HG03520 (cell line): ENCODE results near the gene TEKT5.
"Not testable (repeated sequence)": the region's sequence is repeated elsewhere in the genome, so short reads cannot be mapped to it uniquely, and the experiment has no call there.

Source experiments
- ATAC-seq: cut with Tn5 transposase; IDR thresholded peaks from one replicate; pipeline ENCODE4 v1.9.1; 2021; ENCODE audit warnings: mild to moderate bottlenecking, moderate library complexity; ENCODE audit not compliant: unreplicated experiment

Gene TEKT5

GRCh38 chr16:10694830-10695229 lies at the start of gene TEKT5:
Gene TEKT5 (minus strand): TSS chr16:10694930. CDS start chr16:10694873, 57 bp downstream.
- ATAC-seq, result no peak

GRCh38 chr16:10743610-10744369 lies 49.1 kb upstream of the TEKT5 start, which contains the start of gene NUBP1:
Gene NUBP1 (plus strand): TSS chr16:10743842. CDS start chr16:10743864, 22 bp downstream.
- ATAC-seq, result peak; percentile 78

GRCh38 chr16:10743227-10743609 lies 48.5 kb upstream of the TEKT5 start:
- no peak for ATAC-seq

DNA sequence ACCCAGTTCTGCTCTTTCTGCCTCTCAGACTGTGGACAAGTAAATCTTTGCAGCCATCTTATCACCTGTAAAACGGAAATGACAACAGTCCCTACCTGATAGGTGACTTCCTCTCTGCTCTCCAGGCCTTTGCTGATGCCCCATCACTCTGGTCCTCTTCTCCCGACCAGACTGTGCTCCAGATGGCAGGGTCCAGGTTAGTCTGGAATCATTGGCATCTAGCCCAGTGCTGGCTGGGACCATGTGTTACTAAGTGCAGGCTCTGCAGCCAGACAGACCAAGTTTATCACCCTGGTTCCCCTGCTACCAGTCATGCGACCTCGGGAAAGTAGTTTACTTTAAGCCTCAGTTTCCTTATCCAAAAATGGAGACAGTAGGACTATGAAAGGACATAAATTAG lies 47.1 kb upstream of the TEKT5 start:
- ATAC-seq, result no peak

GRCh38 chr16:10741249-10741648 lies 46.5 kb upstream of the TEKT5 start:
- ATAC-seq, result not testable (repeated sequence)

DNA sequence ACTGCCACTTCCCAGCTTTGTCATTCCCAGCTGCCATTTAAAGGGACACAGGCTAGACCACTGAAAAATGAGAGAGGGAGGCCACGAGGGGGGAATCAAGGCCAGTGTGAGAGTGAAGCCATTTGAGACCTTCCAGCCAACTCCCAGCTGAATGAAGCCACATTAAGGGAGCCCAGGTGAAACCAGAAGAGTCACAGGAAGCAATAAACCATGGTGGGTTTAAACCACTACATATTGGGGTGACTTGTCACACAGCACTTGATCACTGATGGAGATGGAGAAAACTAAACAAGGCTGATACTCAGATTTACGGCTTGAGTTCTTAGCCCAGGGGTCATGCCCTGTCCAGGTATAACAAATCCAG lies 46.1 kb upstream of the TEKT5 start:
- no peak for ATAC-seq

DNA sequence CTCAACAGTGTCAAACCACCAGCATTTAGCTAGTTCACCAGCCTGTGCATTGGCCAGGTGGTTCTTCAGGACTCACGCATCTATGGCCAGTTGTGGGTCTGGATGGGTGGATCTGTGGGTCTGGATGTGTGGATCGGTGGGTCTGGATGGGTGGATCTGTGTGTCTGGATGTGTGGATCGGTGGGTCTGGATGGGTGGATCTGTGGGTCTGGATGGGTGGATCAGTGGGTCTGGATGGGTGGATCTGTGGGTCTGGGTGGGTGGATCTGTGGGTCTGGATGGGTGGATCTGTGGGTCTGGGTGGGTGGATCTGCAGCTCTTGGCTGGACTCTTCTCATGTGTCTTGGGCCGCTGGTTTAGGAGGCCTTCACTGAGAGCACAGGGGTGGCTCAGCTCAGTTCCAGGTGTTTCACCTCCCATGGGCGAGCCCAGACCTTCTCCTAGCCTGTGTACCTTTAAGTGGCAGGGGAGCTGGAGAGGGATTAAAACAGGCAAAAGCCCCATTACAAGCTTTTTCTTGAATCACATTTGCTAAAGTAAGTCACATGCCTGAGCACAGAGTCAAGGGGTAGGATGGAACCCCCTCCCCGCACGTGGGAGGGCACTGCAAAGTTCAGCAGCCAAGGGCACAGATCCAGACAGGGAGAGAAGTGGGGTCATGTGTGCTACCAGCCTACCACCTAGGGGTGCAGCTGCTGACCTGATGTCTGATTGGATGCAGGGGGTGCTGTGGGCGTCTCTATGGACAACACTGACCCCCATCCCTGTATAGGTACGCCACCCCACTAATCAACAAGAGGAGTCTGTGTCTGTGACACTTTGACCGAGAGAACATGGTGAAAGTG lies 45.5 kb upstream of the TEKT5 start:
- ATAC-seq, result no peak

- peak; percentile 46 for ATAC-seq
These were observed 43.7 kb upstream of the TEKT5 start for GRCh38 chr16:10738231-10739077.

DNA sequence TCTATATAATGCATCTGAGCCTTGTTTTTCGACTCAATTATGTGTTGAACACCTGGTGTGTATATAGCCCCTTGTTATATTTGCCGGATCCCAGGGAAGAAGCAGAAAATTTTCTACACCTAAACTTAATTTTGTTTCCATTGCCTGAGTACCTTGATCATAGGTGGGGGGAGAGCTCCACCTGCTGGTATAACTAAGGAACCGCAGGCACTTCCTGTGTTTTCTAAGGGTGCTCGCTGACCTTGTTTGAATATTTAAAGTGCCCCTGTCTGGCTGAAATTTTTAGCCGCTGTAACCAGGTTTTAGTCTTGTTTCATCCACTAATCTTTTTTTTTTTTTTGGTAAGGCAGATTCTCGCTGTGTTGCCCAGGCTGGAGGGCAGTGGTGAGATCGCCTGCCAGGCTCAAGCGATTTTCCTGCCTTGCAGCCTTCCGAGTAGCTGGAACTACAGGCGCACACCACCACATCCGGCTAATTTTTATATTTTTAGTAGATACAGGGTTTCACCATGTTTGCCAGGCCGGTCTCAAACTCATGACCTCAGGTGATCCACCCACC lies 42.4 kb upstream of the TEKT5 start:
- peak; percentile 37 for ATAC-seq

DNA sequence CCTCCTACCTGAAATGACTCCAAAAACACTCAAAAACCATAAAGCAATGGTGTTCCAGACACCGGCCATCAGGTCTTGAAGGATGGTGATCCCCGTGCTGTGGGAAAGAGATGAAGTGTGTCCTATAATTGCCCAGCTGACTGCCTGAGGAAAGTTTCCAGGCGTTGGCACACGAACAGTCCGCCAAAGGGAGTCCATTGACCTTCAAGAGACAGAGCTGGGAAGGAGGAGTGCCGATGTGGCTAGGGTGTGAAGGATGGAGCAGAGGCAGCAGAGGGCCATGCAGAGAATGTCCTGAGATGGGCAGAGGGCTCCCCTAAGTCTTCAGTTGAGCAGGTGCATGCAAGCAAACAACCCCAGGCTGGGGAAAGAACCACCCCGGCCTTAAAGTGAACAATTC lies 37.1 kb upstream of the TEKT5 start:
- no peak for ATAC-seq

DNA sequence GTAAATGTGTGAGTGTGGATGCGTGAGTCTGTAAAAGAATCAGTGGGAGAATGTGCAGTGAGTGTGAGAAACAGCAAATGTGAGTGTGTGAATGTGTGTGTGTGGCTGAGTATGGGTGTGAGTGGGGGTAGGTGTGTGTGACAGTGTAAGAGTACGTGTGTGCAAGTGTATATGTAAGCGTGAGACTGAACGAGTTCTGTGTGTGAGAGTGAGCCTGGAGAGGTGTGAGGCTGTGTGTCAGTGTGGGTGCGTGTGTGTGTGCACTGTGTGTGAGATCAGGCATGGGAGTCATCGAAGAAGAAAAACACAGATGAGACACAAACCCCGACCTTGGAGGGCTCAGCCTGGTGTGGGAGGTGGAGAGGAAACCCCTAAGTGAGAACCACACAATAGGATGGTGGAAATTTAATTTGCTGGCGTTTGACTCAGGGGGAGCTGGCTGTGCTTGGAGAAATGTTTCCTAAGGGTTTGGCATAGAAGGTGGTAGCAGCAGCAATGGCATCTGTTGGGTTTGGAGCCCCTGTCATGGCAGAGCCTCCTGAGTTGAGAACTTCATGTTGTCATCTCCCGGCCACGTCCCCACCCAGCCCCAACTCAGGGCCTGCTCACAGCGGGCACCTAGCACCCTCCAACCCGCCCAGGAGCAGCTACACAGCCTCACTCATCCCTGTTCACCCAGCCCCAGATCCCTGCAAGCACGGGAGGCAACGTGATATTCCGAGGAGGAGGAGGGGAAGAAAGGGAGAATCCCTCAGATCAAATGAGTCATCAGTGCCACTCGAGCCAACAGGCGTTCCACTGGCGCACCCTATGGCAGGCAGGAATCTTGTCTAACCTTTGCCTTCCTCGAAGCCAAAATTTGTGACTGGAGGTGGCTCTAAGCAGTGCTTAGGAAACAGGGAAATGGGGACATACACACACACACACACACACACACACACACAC lies 34.6 kb upstream of the TEKT5 start:
- no peak for ATAC-seq

DNA sequence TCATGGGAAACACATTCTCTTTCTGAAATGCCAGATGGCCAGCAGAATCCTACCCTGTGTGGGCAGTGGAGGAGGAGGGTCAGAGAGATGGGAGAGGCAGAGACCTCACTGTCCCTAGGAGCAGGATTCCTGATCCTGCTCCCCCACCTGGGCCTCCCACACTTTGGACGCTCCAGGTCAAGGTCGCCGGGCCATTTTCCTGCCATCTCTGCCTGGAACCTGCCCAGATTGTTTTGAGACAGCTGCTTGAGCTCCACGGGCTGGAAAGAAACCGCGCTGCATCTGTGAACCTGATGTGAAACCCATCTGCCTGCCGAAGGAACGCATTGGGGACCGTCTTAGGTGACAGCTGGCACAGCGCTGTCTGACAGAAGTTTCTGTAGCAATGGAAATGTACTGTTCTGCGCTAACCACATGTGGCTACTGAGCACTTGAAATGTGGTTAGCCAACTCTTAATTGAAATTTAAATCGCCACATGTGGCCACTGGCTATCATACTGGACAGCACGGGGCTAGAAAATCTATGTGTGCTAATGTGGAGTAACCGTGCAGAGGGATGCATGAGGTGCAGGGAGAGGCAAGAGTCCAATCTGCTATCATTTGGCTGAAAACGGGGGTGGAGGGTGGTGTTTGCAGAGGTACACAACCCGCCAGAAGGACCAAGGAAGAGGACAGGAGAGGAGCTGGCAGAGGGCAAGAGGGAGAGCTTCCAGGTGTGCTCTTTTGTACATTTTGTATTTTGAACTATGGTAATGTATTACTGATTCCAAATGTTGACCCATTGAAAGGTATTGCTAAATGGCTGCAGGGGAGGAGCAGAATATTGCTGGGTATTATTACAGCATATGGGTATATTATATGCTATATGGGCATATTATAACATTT lies 33.5 kb upstream of the TEKT5 start:
- no peak for ATAC-seq

DNA sequence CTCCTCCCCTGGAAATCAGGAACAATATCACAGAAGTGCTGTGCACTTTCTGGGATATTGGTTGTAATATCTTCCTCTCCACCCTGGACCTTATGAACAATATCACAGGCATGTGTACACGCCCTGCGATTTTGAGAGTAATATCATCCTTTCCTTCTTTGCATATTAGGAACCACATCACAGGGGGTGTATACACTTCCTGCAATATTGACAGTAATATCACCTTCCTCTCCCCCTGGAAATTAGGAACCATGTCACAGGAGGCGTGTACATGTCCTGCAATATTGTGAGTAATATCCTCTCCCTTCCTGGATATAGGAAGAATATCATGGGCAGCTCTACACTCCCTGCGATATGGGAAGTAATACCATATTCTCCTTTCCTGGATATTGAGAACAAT lies 14.2 kb upstream of the TEKT5 start:
- ATAC-seq, result no peak

- ATAC-seq, result no peak
These were observed 5.0 kb upstream of the TEKT5 start for GRCh38 chr16:10699756-10700155.

DNA sequence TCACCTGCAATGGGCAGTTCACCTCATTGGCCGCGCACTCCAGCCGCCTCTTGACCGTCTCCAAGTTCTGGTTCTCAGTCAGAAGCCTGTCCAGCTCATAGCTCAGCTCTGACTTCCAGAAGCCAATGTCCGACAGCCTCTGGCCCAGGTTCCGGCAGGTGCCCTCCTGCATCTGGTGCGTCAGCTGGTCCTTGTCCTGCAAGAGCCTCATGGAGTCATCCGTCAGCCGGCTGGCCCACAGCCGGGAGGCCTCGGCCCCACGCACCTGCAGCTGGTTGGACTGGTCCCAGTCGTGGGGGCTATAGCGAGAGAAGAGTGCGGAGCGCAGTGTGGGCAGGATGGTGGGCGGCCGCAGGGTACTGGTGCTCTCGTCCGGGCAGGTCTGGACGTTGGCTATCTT lies 424 bp downstream of the TEKT5 start:
- ATAC-seq, result no peak

DNA sequence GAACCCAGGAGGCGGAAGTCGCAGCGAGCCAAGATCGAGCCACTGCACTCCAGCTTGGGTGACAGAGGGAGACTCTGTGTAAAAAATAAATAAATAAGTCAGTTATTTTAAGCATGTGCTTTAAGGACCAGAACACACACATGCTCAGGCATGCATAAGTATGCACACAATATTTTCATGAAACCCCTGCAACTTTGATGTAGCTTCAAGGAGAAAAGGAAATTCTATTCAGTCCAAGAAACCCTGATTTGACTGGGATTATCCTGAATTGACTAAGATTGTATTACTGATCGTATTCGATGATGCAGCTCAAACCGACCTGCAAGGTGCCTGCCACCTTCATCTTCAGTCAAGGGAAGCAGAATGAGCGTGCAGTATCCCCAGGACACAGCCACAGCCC lies 841 bp downstream of the TEKT5 start:
- ATAC-seq, result no peak

- no peak for ATAC-seq
These were observed 2.3 kb downstream of the TEKT5 start for GRCh38 chr16:10692470-10692869.

GRCh38 chr16:10688726-10689125 lies 6.0 kb downstream of the TEKT5 start:
- no peak for ATAC-seq

DNA sequence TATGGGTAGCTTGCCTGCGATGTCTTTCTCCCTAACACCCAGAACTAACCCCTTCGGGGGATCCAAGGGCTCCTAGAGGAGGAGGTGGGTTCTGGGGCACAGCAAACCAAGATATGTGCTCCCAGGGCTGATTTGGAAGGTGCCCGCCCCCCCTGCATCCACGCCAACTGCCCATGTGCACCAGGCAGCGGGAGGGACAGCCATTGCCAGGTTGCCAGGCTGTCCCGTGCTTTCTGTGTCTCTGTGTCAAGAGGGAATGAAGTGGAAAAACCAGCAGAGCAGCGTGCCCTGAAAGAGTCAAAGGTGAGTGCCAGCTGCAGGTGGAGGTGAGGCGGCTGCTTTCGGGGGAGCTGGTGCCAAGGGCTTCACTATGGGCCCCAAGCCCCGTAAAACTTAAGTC lies 6.4 kb downstream of the TEKT5 start:
- ATAC-seq, result no peak
